Measurements from ENCODE around the gene EPHA2. TPM values are rescaled to one million over a fixed set of nuclear protein-coding genes. Genes with fewer than 3 reads are reported as not detected.

EPHA2 gene
- total and polyA plus RNA-seq, 2 donors (not counting 3 experiments of a cell fraction or from before 2014, with no cell fraction given) = 141 to 147 TPM

- no TSS peak for BruUV-seq (replicated peaks)
These were observed 3.3 kb upstream of the EPHA2 start for GRCh38 chr1:16158993-16159831.

GRCh38 chr1:16158025-16158424 lies 2.2 kb upstream of the EPHA2 start:
- no peak for FAIRE-seq
- BruUV-seq (replicated peaks) = no TSS peak

More at GRCh38 chr1:16158993-16159831, 3.3 kb upstream of the EPHA2 start:
- Histone ChIP-seq H3K9me3 (replicated peaks; ENCODE audit: control insufficient read depth, insufficient read depth, low read length) (no peaks in the 10 kb centered on the region), H3K27ac (ENCODE audit: insufficient read depth, low read depth, low read length) (no peak overlapping the region), H3K4me2 (ENCODE audit: insufficient read depth, low read length) (no peak overlapping the region), H3K27me3 (ENCODE audit: control insufficient read depth in 2 of 2, insufficient read depth in 2 of 2, low read length in 2 of 2) (no peaks in the 10 kb centered on the region), H3K79me2 (ENCODE audit: control insufficient read depth, insufficient read depth, low read length) (peaks cover 26% of the 10 kb centered on the region), H3K4me3 (replicated peaks in 1 of 3; ENCODE audit: insufficient read depth in 1 of 3, low read depth in 1 of 3, low read length in 3 of 3) (no peak overlapping the region), H2AFZ (ENCODE audit: low read depth, low read length) (no peak overlapping the region), H4K20me1 (replicated peaks; ENCODE audit: control insufficient read depth, extremely low read depth, insufficient read depth, low read length) (no peaks in the 10 kb centered on the region), H3K9me1 (replicated peaks; ENCODE audit: control insufficient read depth, extremely low read depth, insufficient read depth, low read length) (no peaks in the 10 kb centered on the region), H3K36me3 (ENCODE audit: control insufficient read depth in 2 of 2, extremely low read depth in 1 of 2, insufficient read depth in 2 of 2, low read length in 2 of 2) (no peaks in the 10 kb centered on the region), H3K4me1 (ENCODE audit: control insufficient read depth, extremely low read depth, insufficient read depth, low read length) (peaks cover 18% of the 10 kb centered on the region), H3K9ac (replicated peaks; ENCODE audit: extremely low read depth, insufficient read depth, low read length) (no peak overlapping the region)
- POLR2A ChIA-PET = no interaction called here
- FAIRE-seq (no peak), DNase-seq (ENCODE audit: low read depth, low spot score) (no peak)
- dilution Hi-C loops (cut with MboI; ENCODE audit: extremely low pct_ligation_motif_present, low sequenced_read_pairs) (no loop called here), intact Hi-C loops (cut with micrococcal nuclease) (no loop called here)
- TF ChIP-seq JUN (IDR thresholded peaks at IDR 0.05; ENCODE audit: borderline replicate concordance, insufficient read depth, insufficient read length, low read depth) = no peak
- TF ChIP-seq POLR2AphosphoS5 (IDR thresholded peaks at IDR 0.05; ENCODE audit: insufficient read depth, low read depth, low read length) = no peak
- CTCF ChIA-PET = no interaction called here

More at GRCh38 chr1:16158025-16158424, 2.2 kb upstream of the EPHA2 start:
- DNase-seq (ENCODE audit: low read depth, low spot score) = no peak
- peaks cover 37% of the 10 kb centered on the region for H3K79me2 ChIP-seq (ENCODE audit: control insufficient read depth, insufficient read depth, low read length)
- intact Hi-C loops (cut with micrococcal nuclease) = no loop called here
- no peak overlapping the region for H3K4me3 ChIP-seq (replicated peaks in 1 of 3; ENCODE audit: insufficient read depth in 1 of 3, low read depth in 1 of 3, low read length in 3 of 3)
- H2AFZ ChIP-seq (ENCODE audit: low read depth, low read length) = no peak overlapping the region
- H3K27ac ChIP-seq (ENCODE audit: insufficient read depth, low read depth, low read length) = no peak overlapping the region
- ChIA-PET CTCF (interaction anchor here (1.3 kb wide), 1 partner anchor 76 kb away, joined by 3 read pairs; no protein-coding TSS in a partner anchor), POLR2A (no interaction called here)
- no peak for TF ChIP-seq POLR2AphosphoS5 (IDR thresholded peaks at IDR 0.05; ENCODE audit: insufficient read depth, low read depth, low read length)
- no peak for TF ChIP-seq FOS (IDR thresholded peaks at IDR 0.05; ENCODE audit: borderline replicate concordance, insufficient read depth, low read length)
- TF ChIP-seq EZH2 (IDR thresholded peaks at IDR 0.05; ENCODE audit: borderline replicate concordance, low read depth, low read length, severe bottlenecking) = no peak
- no peak for TF ChIP-seq GATA2 (IDR thresholded peaks at IDR 0.05; ENCODE audit: insufficient read depth, insufficient read length, low read depth, low read length)
- TF ChIP-seq, protein P1, sequence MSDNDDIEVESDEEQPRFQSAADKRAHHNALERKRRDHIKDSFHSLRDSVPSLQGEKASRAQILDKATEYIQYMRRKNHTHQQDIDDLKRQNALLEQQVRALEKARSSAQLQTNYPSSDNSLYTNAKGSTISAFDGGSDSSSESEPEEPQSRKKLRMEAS (IDR thresholded peaks at IDR 0.05; ENCODE audit: insufficient read depth, insufficient read length) = no peak
- no peak for TF ChIP-seq JUN (IDR thresholded peaks at IDR 0.05; ENCODE audit: borderline replicate concordance, insufficient read depth, insufficient read length, low read depth)
- TF ChIP-seq CTCF (IDR thresholded peaks at IDR 0.05; ENCODE audit: extremely low read depth in 1 of 2, insufficient read depth in 1 of 2, low read depth in 1 of 2, low read length in 2 of 2) = no peak
- TF ChIP-seq MYC (IDR thresholded peaks at IDR 0.05; ENCODE audit: low read depth, low read length) = no peak
- TF ChIP-seq POLR2A (IDR thresholded peaks at IDR 0.05; ENCODE audit: low read depth, low read length) = no peak
- dilution Hi-C loops (cut with MboI; ENCODE audit: extremely low pct_ligation_motif_present, low sequenced_read_pairs) = no loop called here
- no peaks in the 10 kb centered on the region for H3K36me3 ChIP-seq (ENCODE audit: control insufficient read depth in 2 of 2, extremely low read depth in 1 of 2, insufficient read depth in 2 of 2, low read length in 2 of 2)
- H4K20me1 ChIP-seq (replicated peaks; ENCODE audit: control insufficient read depth, extremely low read depth, insufficient read depth, low read length) = no peaks in the 10 kb centered on the region
- no peaks in the 10 kb centered on the region for H3K27me3 ChIP-seq (ENCODE audit: control insufficient read depth in 2 of 2, insufficient read depth in 2 of 2, low read length in 2 of 2)
- H3K9me3 ChIP-seq (replicated peaks; ENCODE audit: control insufficient read depth, insufficient read depth, low read length) = no peaks in the 10 kb centered on the region
- H3K9me1 ChIP-seq (replicated peaks; ENCODE audit: control insufficient read depth, extremely low read depth, insufficient read depth, low read length) = no peaks in the 10 kb centered on the region
- H3K9ac ChIP-seq (replicated peaks; ENCODE audit: extremely low read depth, insufficient read depth, low read length) = no peak overlapping the region
- no peak overlapping the region for H3K4me2 ChIP-seq (ENCODE audit: insufficient read depth, low read length)
- peaks cover 22% of the 10 kb centered on the region for H3K4me1 ChIP-seq (ENCODE audit: control insufficient read depth, extremely low read depth, insufficient read depth, low read length)

All from endothelial cell of umbilical vein (primary cell).